ENCODE measurements around the gene PDGFRB. TPM values are rescaled to one million over a fixed set of nuclear protein-coding genes. Genes with fewer than 3 reads are reported as not detected.
A peak's percentile ranks its signal among the peaks of the same experiment; 100 is the strongest.

PDGFRB gene
- total and polyA plus RNA-seq, 2 of the 4 experiments (the other 2 are of a cell fraction), result 108 to 124 TPM

DNA sequence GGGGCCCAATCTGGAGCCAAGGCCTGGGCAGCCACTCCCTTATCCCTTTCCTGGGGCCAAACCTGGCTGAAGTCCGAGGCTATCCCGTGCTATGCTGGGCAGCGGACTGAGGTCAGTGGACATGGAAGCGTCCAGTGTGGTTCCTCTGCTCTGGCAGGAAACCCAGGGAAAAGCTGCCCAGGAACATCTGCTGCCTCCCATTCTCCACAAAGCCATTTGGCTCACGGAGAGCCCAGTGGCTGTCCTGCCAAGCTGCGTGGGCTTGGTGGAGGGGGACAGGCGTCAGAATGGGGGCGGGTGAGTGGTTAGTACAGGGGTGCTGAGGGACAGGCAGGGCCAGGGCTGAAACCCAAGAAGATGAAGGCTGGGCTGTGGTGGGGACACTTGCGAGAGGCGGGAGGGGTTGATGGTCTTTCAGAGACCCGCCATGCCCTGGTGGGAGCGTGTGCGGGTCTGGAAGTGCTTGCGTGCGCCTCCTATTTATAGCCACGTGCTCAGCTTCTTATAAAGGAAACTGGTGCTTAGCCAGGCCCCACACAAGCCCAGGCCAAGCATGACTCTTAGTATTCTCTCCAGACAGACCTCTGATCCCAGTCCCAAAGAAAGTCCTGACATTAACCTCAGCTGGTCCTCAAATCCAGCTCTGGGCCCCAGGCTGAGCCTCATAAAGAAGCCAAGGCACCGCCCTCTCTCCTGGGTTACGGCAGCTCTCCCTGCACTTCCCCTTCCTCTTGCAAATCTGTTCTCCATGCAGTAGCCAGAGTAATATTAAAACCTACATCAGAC, 24.8 kb upstream of the PDGFRB start:
- peaks cover 12% of the 10 kb centered on the region; the same call in 1 of the 2 replicates for H3K9me1 ChIP-seq (ENCODE audit: insufficient read depth, low read length)
- no peak overlapping the region for H2BK5ac ChIP-seq (ENCODE audit: low read depth, low read length, poor library complexity, severe bottlenecking)
- no peak overlapping the region for H3K56ac ChIP-seq (ENCODE audit: extremely low read depth, insufficient read depth, low read length)
- no peak overlapping the region for H4K8ac ChIP-seq (ENCODE audit: low read depth in 2 of 2, low read length in 2 of 2)
- H3K27ac ChIP-seq (ENCODE audit: insufficient read depth, low read length), result no peak overlapping the region
- no peaks in the 10 kb centered on the region for H3K79me1 ChIP-seq (ENCODE audit: low read depth in 1 of 2, low read length in 2 of 2)
- H3K18ac ChIP-seq (ENCODE audit: low read depth, low read length), result no peak overlapping the region
- ChIA-PET CTCF (no interaction called here), POLR2A (ENCODE audit: unreplicated experiment) (no interaction called here)
- BruUV-seq (replicated peaks), result no TSS peak
- peaks cover 40% of the 10 kb centered on the region for H3K27me3 ChIP-seq (ENCODE audit: control insufficient read depth, insufficient read depth, low read length)
- H3K4ac ChIP-seq (ENCODE audit: low read depth, low read length), result no peak overlapping the region; the same call in 1 of the 2 replicates
- H3K4me1 ChIP-seq (ENCODE audit: control insufficient read depth, insufficient read depth, low read length), result peaks cover 6% of the 10 kb centered on the region
- H2AK5ac ChIP-seq (ENCODE audit: low read depth, low read length), result peak overlapping the region; percentile 67
- H3K4me2 ChIP-seq (ENCODE audit: low read depth, low read length), result no peak overlapping the region
- no peaks in the 10 kb centered on the region for H3K9me3 ChIP-seq (ENCODE audit: control insufficient read depth, insufficient read depth, low read length)
- no peaks in the 10 kb centered on the region; the same call in 1 of the 2 replicates for H4K20me1 ChIP-seq (ENCODE audit: insufficient read depth, low read length)
- H2BK120ac ChIP-seq (ENCODE audit: low read depth, low read length), result peak overlapping the region; percentile 2; the same call in 1 of the 2 replicates
- dilution Hi-C loops (cut with HindIII; ENCODE audit: low sequenced_read_pairs, unreplicated experiment), result no loop called here
- no peak overlapping the region for H3K14ac ChIP-seq (replicated peaks; ENCODE audit: low read depth, low read length)
- intact Hi-C loops (cut with micrococcal nuclease), result no loop called here
- H3K23ac ChIP-seq (ENCODE audit: low read depth, low read length), result 0 out of 2 replicates have a peak overlapping the region, but pooled peaks have one; percentile 6
- TF ChIP-seq MAZ (IDR thresholded peaks at IDR 0.05; ENCODE audit: borderline replicate concordance, low read depth, low read length), result no peak
- TF ChIP-seq, protein P1, sequence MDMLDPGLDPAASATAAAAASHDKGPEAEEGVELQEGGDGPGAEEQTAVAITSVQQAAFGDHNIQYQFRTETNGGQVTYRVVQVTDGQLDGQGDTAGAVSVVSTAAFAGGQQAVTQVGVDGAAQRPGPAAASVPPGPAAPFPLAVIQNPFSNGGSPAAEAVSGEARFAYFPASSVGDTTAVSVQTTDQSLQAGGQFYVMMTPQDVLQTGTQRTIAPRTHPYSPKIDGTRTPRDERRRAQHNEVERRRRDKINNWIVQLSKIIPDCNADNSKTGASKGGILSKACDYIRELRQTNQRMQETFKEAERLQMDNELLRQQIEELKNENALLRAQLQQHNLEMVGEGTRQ (IDR thresholded peaks at IDR 0.05; ENCODE audit: low read depth, low read length), result no peak
- TF ChIP-seq BHLHE40 (IDR thresholded peaks at IDR 0.05; ENCODE audit: low read depth, low read length), result no peak
- 80% methylated on average over 10 of the region's 18 CpGs; no CpG with 5 or more reads in 1 of the 2 experiments for WGBS, 2 experiments (ENCODE audit: extremely low coverage in 2 of 2, insufficient read length in 1 of 2)
- ATAC-seq (ENCODE audit: low read depth) (no peak), DNase-seq (peak; percentile 12)
- H2BK15ac ChIP-seq (ENCODE audit: low read depth, low read length), result no peak overlapping the region
- in situ Hi-C loops (cut with MboI; ENCODE audit: low sequenced_read_pairs), result no loop called here
- no peak overlapping the region for H4K91ac ChIP-seq (ENCODE audit: insufficient read depth, low read depth, low read length)
- H2AFZ ChIP-seq (replicated peaks; ENCODE audit: low read length, poor library complexity), result peak overlapping the region; percentile 8
- no peak overlapping the region for H3K9ac ChIP-seq (ENCODE audit: low read depth, low read length)
- H4K5ac ChIP-seq (ENCODE audit: low read depth, low read length), result no peak overlapping the region
- H3K4me3 ChIP-seq (ENCODE audit: insufficient read depth, low read depth, low read length), result no peak overlapping the region
- no peak overlapping the region; the same call in 1 of the 2 replicates for H2BK20ac ChIP-seq (ENCODE audit: low read depth, low read length)
- H2AK9ac ChIP-seq (replicated peaks; ENCODE audit: low read depth, low read length, poor library complexity), result peak overlapping the region; percentile 11
- H3K36me3 ChIP-seq (ENCODE audit: control insufficient read depth, insufficient read depth, low read length), result no peaks in the 10 kb centered on the region
